Measurements from ENCODE around the gene VWA7. TPM values are rescaled to one million over a fixed set of nuclear protein-coding genes. Genes with fewer than 3 reads are reported as not detected.

Gene VWA7
- total and polyA plus RNA-seq, 12 donors: 0.17 to 8.1 (median 0.68) TPM

DNA sequence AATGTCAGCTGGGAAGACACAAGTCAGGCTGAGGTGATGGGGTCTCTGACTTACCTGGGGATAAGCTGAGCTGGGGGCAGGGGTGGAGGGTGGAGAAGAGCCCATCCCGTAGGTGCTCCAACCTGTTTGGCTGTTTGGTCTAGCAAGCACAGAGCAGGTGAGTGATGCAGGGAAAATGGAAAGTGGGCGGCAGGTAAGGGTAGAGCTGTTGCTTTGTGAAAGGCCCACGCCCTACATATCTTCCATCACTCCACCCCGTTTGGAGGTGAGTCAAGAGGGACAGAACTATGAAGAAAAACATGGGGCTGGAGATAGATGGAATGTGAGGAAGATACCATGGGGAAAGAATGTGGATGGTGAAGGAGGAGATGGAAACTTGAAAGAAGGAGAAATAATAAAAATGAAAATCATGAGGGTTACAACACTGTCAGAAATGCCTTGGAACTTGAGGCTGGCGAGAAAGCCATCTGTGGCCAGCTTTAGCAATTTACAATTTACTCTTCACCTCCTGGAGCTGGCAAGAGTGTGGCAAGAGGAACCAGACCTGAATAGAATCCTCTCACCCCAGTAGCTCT is 56.8 kb downstream of the VWA7 start:
- Histone ChIP-seq H3K36me3 (replicated peaks in 1 of 2) (no peaks in the 10 kb centered on the region), H3K4me3 (no peak overlapping the region), H3K27me3 (no peaks in the 10 kb centered on the region), H3K27ac (no peak overlapping the region), H3K4me1 (replicated peaks in 1 of 2) (no peaks in the 10 kb centered on the region), H3K9me3 (replicated peaks in 1 of 3) (no peaks in the 10 kb centered on the region)
- TF ChIP-seq, protein P1, sequence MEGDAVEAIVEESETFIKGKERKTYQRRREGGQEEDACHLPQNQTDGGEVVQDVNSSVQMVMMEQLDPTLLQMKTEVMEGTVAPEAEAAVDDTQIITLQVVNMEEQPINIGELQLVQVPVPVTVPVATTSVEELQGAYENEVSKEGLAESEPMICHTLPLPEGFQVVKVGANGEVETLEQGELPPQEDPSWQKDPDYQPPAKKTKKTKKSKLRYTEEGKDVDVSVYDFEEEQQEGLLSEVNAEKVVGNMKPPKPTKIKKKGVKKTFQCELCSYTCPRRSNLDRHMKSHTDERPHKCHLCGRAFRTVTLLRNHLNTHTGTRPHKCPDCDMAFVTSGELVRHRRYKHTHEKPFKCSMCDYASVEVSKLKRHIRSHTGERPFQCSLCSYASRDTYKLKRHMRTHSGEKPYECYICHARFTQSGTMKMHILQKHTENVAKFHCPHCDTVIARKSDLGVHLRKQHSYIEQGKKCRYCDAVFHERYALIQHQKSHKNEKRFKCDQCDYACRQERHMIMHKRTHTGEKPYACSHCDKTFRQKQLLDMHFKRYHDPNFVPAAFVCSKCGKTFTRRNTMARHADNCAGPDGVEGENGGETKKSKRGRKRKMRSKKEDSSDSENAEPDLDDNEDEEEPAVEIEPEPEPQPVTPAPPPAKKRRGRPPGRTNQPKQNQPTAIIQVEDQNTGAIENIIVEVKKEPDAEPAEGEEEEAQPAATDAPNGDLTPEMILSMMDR (IDR thresholded peaks at IDR 0.05): no peak
- no peak for TF ChIP-seq POLR2A (IDR thresholded peaks at IDR 0.05)
- intact Hi-C loops (cut with DNase I): no loop called here
- 84 to 92% (median 87%) methylated on average over 5 of the region's 5 CpGs for WGBS, 4 donors
- DNase-seq: no peak

DNA sequence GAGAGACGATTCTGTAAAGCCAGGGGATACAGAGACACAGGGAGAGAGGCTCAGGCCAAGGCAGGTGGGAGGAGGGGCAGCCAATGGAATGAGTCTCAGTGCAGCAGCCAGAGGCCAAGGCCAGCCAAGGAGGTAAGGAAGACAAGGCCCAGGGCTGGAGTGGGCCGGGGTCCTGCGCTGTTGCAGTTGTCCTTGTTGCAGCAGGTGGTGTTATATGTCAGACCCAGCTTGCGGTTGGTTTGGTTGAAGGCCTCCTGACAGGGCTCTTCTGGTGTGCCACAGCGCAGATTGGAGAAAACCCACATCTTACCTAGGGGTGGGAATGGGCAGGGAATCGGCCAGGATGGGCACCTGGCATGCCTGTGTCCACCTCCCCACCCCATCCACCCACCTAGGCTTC is 58.1 kb downstream of the VWA7 start:
- intact Hi-C loops (cut with DNase I): no loop called here
- no peaks in the 10 kb centered on the region for H3K4me1 ChIP-seq (replicated peaks in 1 of 2)
- 77 to 81% (median 80%) methylated on average over 4 to 6 of the region's 6 CpGs for WGBS, 4 donors
- no peak overlapping the region for H3K4me3 ChIP-seq
- H3K27ac ChIP-seq: no peak overlapping the region
- no peaks in the 10 kb centered on the region for H3K36me3 ChIP-seq (replicated peaks in 1 of 2)
- H3K27me3 ChIP-seq: no peaks in the 10 kb centered on the region
- no peak for TF ChIP-seq POLR2A (IDR thresholded peaks at IDR 0.05)
- TF ChIP-seq, protein P1 (IDR thresholded peaks at IDR 0.05): no peak
- no peaks in the 10 kb centered on the region for H3K9me3 ChIP-seq (replicated peaks in 1 of 3)
- DNase-seq: no peak

DNA sequence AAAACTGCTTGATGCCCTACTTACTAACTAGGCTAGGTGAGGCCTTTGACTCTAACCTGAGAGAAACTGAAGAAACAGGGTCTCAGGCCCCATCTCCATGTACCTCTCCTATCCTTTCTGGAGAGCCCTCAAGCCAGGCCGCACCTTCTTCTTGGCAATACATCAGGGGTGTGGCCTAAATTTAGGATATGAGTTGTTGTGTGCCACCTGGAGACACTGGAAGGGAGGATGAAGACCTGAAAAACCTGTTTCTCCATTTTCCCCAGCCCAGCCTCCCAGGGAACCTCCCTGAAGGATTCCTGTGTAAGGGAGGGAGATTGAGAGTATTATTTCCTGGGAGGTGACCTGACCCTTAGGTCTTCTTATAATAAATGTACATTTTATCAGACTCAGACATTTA is 58.9 kb downstream of the VWA7 start:
- Histone ChIP-seq H3K27me3 (no peaks in the 10 kb centered on the region), H3K4me3 (no peak overlapping the region), H3K36me3 (replicated peaks in 1 of 2) (no peaks in the 10 kb centered on the region), H3K4me1 (replicated peaks in 1 of 2) (no peaks in the 10 kb centered on the region), H3K9me3 (replicated peaks in 1 of 3) (no peaks in the 10 kb centered on the region), H3K27ac (no peak overlapping the region)
- intact Hi-C loops (cut with DNase I): no loop called here
- WGBS, 4 donors: 75 to 86% (median 85%) methylated on average over 1 of the region's 1 CpG
- TF ChIP-seq, protein P1 (IDR thresholded peaks at IDR 0.05): no peak
- DNase-seq: no peak

DNA sequence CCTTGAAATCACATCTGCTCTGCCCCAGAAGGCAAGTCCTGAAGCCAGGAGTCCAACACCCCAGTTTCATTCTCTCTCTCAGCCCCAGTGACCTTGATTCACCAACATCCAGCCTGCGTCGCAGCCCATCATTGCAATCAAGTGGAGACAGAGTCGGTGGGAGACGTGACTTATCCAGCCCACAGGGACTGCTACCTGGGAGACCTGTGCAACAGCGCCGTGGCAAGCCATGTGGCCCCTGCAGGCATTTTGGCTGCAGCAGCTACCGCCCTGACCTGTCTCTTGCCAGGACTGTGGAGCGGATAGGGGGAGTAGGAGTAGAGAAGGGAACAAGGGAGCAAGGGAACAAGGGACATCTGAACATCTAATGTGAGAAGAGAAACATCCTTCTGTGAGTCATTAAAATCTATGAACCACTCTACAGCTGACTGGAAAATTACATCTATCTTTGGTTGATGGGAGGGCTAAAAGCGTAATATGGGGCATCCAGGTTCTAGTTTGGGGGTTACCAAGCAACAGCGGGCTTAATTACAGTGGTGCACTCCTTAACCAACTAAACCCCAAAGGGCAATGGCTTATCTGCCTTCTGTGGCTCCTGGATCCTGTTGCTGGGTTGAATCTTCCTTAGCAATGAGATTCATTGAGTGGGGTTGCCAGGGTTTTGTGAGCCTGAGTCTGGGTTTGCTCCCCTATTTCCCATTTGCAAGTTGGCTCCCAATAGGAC is 59.5 kb downstream of the VWA7 start:
- H3K27ac ChIP-seq: no peak overlapping the region
- DNase-seq: no peak
- intact Hi-C loops (cut with DNase I): no loop called here
- H3K27me3 ChIP-seq: no peaks in the 10 kb centered on the region
- H3K4me3 ChIP-seq: no peak overlapping the region
- 56 to 75% (median 72%) methylated on average over 10 of the region's 10 CpGs for WGBS, 4 donors
- TF ChIP-seq POLR2A (IDR thresholded peaks at IDR 0.05): no peak
- TF ChIP-seq, protein P1 (IDR thresholded peaks at IDR 0.05): no peak
- no peaks in the 10 kb centered on the region for H3K4me1 ChIP-seq (replicated peaks in 1 of 2)
- no peaks in the 10 kb centered on the region for H3K9me3 ChIP-seq (replicated peaks in 1 of 3)
- no peaks in the 10 kb centered on the region for H3K36me3 ChIP-seq (replicated peaks in 1 of 2)

Small RNA genes lying within 50 kb of the gene (small RNA-seq; reads per million reads assigned to genes)
- gene MSH5-SAPCD1: 0 reads per million in 2 donors
- gene RF00019: 0 reads per million in 2 donors
- 0 reads per million in 2 donors for gene RNU6-850P
- 0 reads per million in 2 donors for gene SAPCD1

Other genes starting within 250 kb of the VWA7 start
Only the 30 nearest of the 43 such genes appear.
- 100 to 1,000 TPM in 1 of 9 donors, 10 to 100 TPM in 8; 15.3 to 104 (median 64.7) TPM for gene AIF1, start 162.1 kb downstream of the VWA7 start, total RNA-seq
- 10 to 100 TPM; 61.4 to 81.6 (median 73.0) TPM for gene AIF1, start 162.1 kb downstream of the VWA7 start, polyA plus RNA-seq
- 100 to 1,000 TPM in 5 of 9 donors, 10 to 100 TPM in 4; 31.9 to 198 (median 103) TPM for gene PRRC2A, start 156.6 kb downstream of the VWA7 start, total RNA-seq
- 100 to 1,000 TPM in 2 of 3 donors, 10 to 100 TPM in 1; 55.6 to 419 (median 330) TPM for gene PRRC2A, start 156.6 kb downstream of the VWA7 start, polyA plus RNA-seq
- 100 to 1,000 TPM; 113 to 336 (median 299) TPM for gene BAG6, start 124.7 kb downstream of the VWA7 start, total RNA-seq
- 100 to 1,000 TPM; 170 to 799 (median 668) TPM for gene BAG6, start 124.7 kb downstream of the VWA7 start, polyA plus RNA-seq
- 1 to 10 TPM in 8 of 9 donors, not detected in 1; 2.3 to 4.7 (median 3.7) TPM for gene APOM, start 121.4 kb downstream of the VWA7 start, total RNA-seq
- 10 to 100 TPM in 2 of 3 donors, 1 to 10 TPM in 1; 6.4 to 18.2 (median 10.7) TPM for gene APOM, start 121.4 kb downstream of the VWA7 start, polyA plus RNA-seq
- gene C6orf47, start 116.5 kb downstream of the VWA7 start, total RNA-seq: 10 to 100 TPM; 23.8 to 37.0 (median 27.2) TPM
- gene C6orf47, start 116.5 kb downstream of the VWA7 start, polyA plus RNA-seq: 10 to 100 TPM; 17.9 to 23.6 (median 20.0) TPM
- gene GPANK1, start 112.3 kb downstream of the VWA7 start, total RNA-seq: 10 to 100 TPM; 10.2 to 61.2 (median 16.9) TPM
- 10 to 100 TPM in 2 of 3 donors, 1 to 10 TPM in 1; 7.4 to 18.3 (median 17.6) TPM for gene GPANK1, start 112.3 kb downstream of the VWA7 start, polyA plus RNA-seq
- gene CSNK2B, start 111.2 kb downstream of the VWA7 start, total RNA-seq: 100 to 1,000 TPM; 142 to 324 (median 177) TPM
- gene CSNK2B, start 111.2 kb downstream of the VWA7 start, polyA plus RNA-seq: 100 to 1,000 TPM; 171 to 239 (median 236) TPM
- gene LY6G5B, start 107.4 kb downstream of the VWA7 start, total RNA-seq: 10 to 100 TPM in 1 of 9 donors, 1 to 10 TPM in 6, under 1 TPM in 2; 0.48 to 13.3 (median 3.4) TPM
- gene LY6G5B, start 107.4 kb downstream of the VWA7 start, polyA plus RNA-seq: 10 to 100 TPM in 1 of 3 donors, 1 to 10 TPM in 2; 4.2 to 13.4 (median 8.1) TPM
- gene LY6G5C, start 96.3 kb downstream of the VWA7 start, total RNA-seq: 1 to 10 TPM in 5 of 9 donors, under 1 TPM in 3, not detected in 1; 0.39 to 2.5 (median 1.8) TPM
- 1 to 10 TPM in 2 of 3 donors, under 1 TPM in 1; 0.75 to 3.6 (median 3.1) TPM for gene LY6G5C, start 96.3 kb downstream of the VWA7 start, polyA plus RNA-seq
- gene ABHD16A, start 74.0 kb downstream of the VWA7 start, total RNA-seq: 10 to 100 TPM; 48.0 to 64.4 (median 54.9) TPM
- 10 to 100 TPM; 38.7 to 73.1 (median 62.9) TPM for gene ABHD16A, start 74.0 kb downstream of the VWA7 start, polyA plus RNA-seq
- under 1 TPM in 1 of 9 donors, not detected in 8; 0.44 TPM for gene LY6G6F, start 70.5 kb downstream of the VWA7 start, total RNA-seq
- not detected for gene LY6G6F, start 70.5 kb downstream of the VWA7 start, polyA plus RNA-seq
- gene LY6G6D, start 62.0 kb downstream of the VWA7 start, total RNA-seq: not detected
- gene LY6G6D, start 62.0 kb downstream of the VWA7 start, polyA plus RNA-seq: not detected
- gene LY6G6C, start 55.6 kb downstream of the VWA7 start, total RNA-seq: not detected
- gene LY6G6C, start 55.6 kb downstream of the VWA7 start, polyA plus RNA-seq: not detected
- under 1 TPM in 2 of 9 donors, not detected in 7; 0.22 to 0.65 TPM for gene MPIG6B, start 54.0 kb downstream of the VWA7 start, total RNA-seq
- under 1 TPM in 2 of 3 donors, not detected in 1; 0.07 to 0.08 TPM for gene MPIG6B, start 54.0 kb downstream of the VWA7 start, polyA plus RNA-seq
- 10 to 100 TPM; 21.1 to 52.7 (median 31.5) TPM for gene DDAH2, start 48.0 kb downstream of the VWA7 start, total RNA-seq
- gene DDAH2, start 48.0 kb downstream of the VWA7 start, polyA plus RNA-seq: 100 to 1,000 TPM in 2 of 3 donors, 1 to 10 TPM in 1; 6.4 to 202 (median 138) TPM
- 100 to 1,000 TPM; 176 to 426 (median 217) TPM for gene CLIC1, start 40.8 kb downstream of the VWA7 start, total RNA-seq
- gene CLIC1, start 40.8 kb downstream of the VWA7 start, polyA plus RNA-seq: 100 to 1,000 TPM; 109 to 252 (median 146) TPM
- 10 to 100 TPM in 3 of 9 donors, 1 to 10 TPM in 6; 3.0 to 16.7 (median 5.9) TPM for gene MSH5, start 37.3 kb downstream of the VWA7 start, total RNA-seq
- 10 to 100 TPM in 2 of 3 donors, 1 to 10 TPM in 1; 3.6 to 24.5 (median 16.8) TPM for gene MSH5, start 37.3 kb downstream of the VWA7 start, polyA plus RNA-seq
- 1 to 10 TPM in 1 of 9 donors, under 1 TPM in 3, not detected in 5; 0.46 to 2.3 (median 0.84) TPM for gene SAPCD1, start 14.7 kb downstream of the VWA7 start, total RNA-seq
- 10 to 100 TPM in 1 of 3 donors, 1 to 10 TPM in 1, under 1 TPM in 1; 0.75 to 17.2 (median 6.0) TPM for gene SAPCD1, start 14.7 kb downstream of the VWA7 start, polyA plus RNA-seq
- gene VARS1, start 18.4 kb upstream of the VWA7 start, total RNA-seq: 10 to 100 TPM; 15.0 to 90.8 (median 54.9) TPM
- 10 to 100 TPM; 58.6 to 74.6 (median 59.2) TPM for gene VARS1, start 18.4 kb upstream of the VWA7 start, polyA plus RNA-seq
- 10 to 100 TPM; 29.2 to 61.3 (median 43.5) TPM for gene LSM2, start 29.6 kb upstream of the VWA7 start, total RNA-seq
- gene LSM2, start 29.6 kb upstream of the VWA7 start, polyA plus RNA-seq: 10 to 100 TPM; 28.0 to 55.2 (median 42.8) TPM
- gene HSPA1L, start 38.0 kb upstream of the VWA7 start, total RNA-seq: 1 to 10 TPM in 8 of 9 donors, under 1 TPM in 1; 0.79 to 4.3 (median 1.9) TPM
- gene HSPA1L, start 38.0 kb upstream of the VWA7 start, polyA plus RNA-seq: 1 to 10 TPM; 1.0 to 5.3 (median 1.1) TPM
- gene HSPA1A, start 38.2 kb upstream of the VWA7 start, total RNA-seq: 100 to 1,000 TPM; 102 to 261 (median 211) TPM
- 10 to 100 TPM; 48.5 to 89.4 (median 84.3) TPM for gene HSPA1A, start 38.2 kb upstream of the VWA7 start, polyA plus RNA-seq
- gene HSPA1B, start 50.4 kb upstream of the VWA7 start, total RNA-seq: 100 to 1,000 TPM; 156 to 424 (median 265) TPM
- 100 to 1,000 TPM in 1 of 3 donors, 10 to 100 TPM in 2; 29.0 to 102 (median 38.6) TPM for gene HSPA1B, start 50.4 kb upstream of the VWA7 start, polyA plus RNA-seq
- gene NEU1, start 85.5 kb upstream of the VWA7 start, total RNA-seq: 100 to 1,000 TPM; 101 to 178 (median 118) TPM
- gene NEU1, start 85.5 kb upstream of the VWA7 start, polyA plus RNA-seq: 10 to 100 TPM; 57.8 to 94.7 (median 85.9) TPM
- 10 to 100 TPM in 7 of 9 donors, 1 to 10 TPM in 2; 1.2 to 30.1 (median 16.4) TPM for gene SLC44A4, start 101.7 kb upstream of the VWA7 start, total RNA-seq
- 1 to 10 TPM; 4.7 to 7.7 (median 5.1) TPM for gene SLC44A4, start 101.7 kb upstream of the VWA7 start, polyA plus RNA-seq
- gene EHMT2, start 120.4 kb upstream of the VWA7 start, total RNA-seq: 10 to 100 TPM; 22.5 to 67.6 (median 43.1) TPM
- 100 to 1,000 TPM in 1 of 3 donors, 10 to 100 TPM in 2; 16.8 to 107 (median 59.4) TPM for gene EHMT2, start 120.4 kb upstream of the VWA7 start, polyA plus RNA-seq
- gene ZBTB12, start 124.8 kb upstream of the VWA7 start, total RNA-seq: 10 to 100 TPM in 1 of 9 donors, 1 to 10 TPM in 6, under 1 TPM in 2; 0.69 to 14.5 (median 3.3) TPM
- gene ZBTB12, start 124.8 kb upstream of the VWA7 start, polyA plus RNA-seq: 1 to 10 TPM; 1.7 to 4.8 (median 2.6) TPM
- gene C2, start 150.4 kb upstream of the VWA7 start, total RNA-seq: 100 to 1,000 TPM in 1 of 9 donors, 10 to 100 TPM in 7, 1 to 10 TPM in 1; 4.6 to 107 (median 38.8) TPM
- gene C2, start 150.4 kb upstream of the VWA7 start, polyA plus RNA-seq: 10 to 100 TPM; 13.3 to 25.0 (median 19.0) TPM
- gene CFB, start 168.8 kb upstream of the VWA7 start, total RNA-seq: 100 to 1,000 TPM in 2 of 9 donors, 10 to 100 TPM in 6, under 1 TPM in 1; 0.78 to 166 (median 23.2) TPM
- 10 to 100 TPM; 10.2 to 76.4 (median 60.6) TPM for gene CFB, start 168.8 kb upstream of the VWA7 start, polyA plus RNA-seq
- gene NELFE, start 181.6 kb upstream of the VWA7 start, total RNA-seq: 100 to 1,000 TPM in 3 of 9 donors, 10 to 100 TPM in 6; 64.4 to 107 (median 94.5) TPM
- gene NELFE, start 181.6 kb upstream of the VWA7 start, polyA plus RNA-seq: 100 to 1,000 TPM in 2 of 3 donors, 10 to 100 TPM in 1; 89.9 to 117 (median 106) TPM